ENCODE results near the gene NUFIP2. TPM values are rescaled to one million over a fixed set of nuclear protein-coding genes. Genes with fewer than 3 reads are reported as not detected.
"Not testable (repeated sequence)": the region's sequence is repeated elsewhere in the genome, so short reads cannot be mapped to it uniquely, and the experiment has no call there.

NUFIP2 gene
- total RNA-seq, 2 donors from 2014 or later = 14.2 to 19.7 TPM

DNA sequence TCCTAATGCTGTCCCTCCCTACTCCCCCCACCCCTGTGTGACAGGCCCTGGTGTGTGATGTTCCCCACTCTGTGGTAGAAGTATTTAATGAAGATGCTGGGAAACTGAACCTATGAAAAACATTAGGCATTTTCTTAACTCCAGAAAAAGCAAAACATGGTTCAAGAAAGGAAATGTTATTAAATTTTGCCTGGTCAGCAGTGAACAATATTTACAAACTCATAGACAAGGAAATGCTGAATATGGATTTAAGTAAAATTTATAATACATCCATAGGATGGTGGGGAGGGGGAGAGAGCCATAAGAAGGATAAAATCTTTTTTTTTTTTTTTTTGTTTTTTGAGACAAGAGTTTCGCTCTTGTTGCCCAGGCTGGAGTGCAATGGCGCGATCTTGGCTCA is 58.0 kb downstream of the NUFIP2 start:
- no peak overlapping the region for H3K27ac ChIP-seq
- WGBS, 2 donors = 93 to 98% methylated on average over 3 of the region's 3 CpGs
- no peaks in the 10 kb centered on the region for H3K36me3 ChIP-seq (replicated peaks in 1 of 2; ENCODE audit: insufficient read depth in 1 of 2, low read depth in 2 of 2)
- H3K4me3 ChIP-seq = no peak overlapping the region
- no peaks in the 10 kb centered on the region for H3K4me1 ChIP-seq
- TF ChIP-seq, protein P1, sequence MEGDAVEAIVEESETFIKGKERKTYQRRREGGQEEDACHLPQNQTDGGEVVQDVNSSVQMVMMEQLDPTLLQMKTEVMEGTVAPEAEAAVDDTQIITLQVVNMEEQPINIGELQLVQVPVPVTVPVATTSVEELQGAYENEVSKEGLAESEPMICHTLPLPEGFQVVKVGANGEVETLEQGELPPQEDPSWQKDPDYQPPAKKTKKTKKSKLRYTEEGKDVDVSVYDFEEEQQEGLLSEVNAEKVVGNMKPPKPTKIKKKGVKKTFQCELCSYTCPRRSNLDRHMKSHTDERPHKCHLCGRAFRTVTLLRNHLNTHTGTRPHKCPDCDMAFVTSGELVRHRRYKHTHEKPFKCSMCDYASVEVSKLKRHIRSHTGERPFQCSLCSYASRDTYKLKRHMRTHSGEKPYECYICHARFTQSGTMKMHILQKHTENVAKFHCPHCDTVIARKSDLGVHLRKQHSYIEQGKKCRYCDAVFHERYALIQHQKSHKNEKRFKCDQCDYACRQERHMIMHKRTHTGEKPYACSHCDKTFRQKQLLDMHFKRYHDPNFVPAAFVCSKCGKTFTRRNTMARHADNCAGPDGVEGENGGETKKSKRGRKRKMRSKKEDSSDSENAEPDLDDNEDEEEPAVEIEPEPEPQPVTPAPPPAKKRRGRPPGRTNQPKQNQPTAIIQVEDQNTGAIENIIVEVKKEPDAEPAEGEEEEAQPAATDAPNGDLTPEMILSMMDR (IDR thresholded peaks at IDR 0.05) = no peak
- no peak for TF ChIP-seq POLR2A (IDR thresholded peaks at IDR 0.05)
- no peaks in the 10 kb centered on the region for H3K9me3 ChIP-seq
- ATAC-seq (no peak), DNase-seq (no peak)
- H3K27me3 ChIP-seq = no peaks in the 10 kb centered on the region
- intact Hi-C loops (cut with DNase I) = loop anchor here (10.0 kb wide), 1 partner anchor 251 kb away; no protein-coding TSS in a partner anchor

DNA sequence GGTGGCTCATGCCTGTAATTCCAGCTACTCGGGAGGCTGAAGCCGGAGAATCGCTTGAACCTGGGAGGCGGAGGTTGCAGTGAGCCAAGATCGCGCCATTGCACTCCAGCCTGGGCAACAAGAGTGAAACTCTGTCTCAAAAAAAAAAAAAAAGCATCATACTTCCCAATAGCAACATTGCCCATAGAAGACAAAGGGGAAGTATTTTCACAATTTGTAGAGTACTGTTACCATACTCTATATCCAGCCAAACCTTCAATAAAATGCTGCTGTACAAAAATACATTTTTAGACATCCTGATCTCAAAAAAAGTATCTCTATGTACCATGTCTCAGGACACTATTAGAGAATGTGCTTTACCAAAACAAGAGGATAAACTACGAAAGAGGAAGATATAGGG is 59.0 kb downstream of the NUFIP2 start:
- H3K27ac ChIP-seq; H3K27me3 ChIP-seq; ATAC-seq; H3K9me3 ChIP-seq; H3K4me1 ChIP-seq; H3K36me3 ChIP-seq (replicated peaks in 1 of 2; ENCODE audit: insufficient read depth in 1 of 2, low read depth in 2 of 2); DNase-seq; H3K4me3 ChIP-seq: not testable (repeated sequence)
- intact Hi-C loops (cut with DNase I) = loop anchor here (10.0 kb wide), 1 partner anchor 250 kb away; no protein-coding TSS in a partner anchor
- WGBS, 2 donors = 80 to 95% methylated on average over 6 to 7 of the region's 7 CpGs

DNA sequence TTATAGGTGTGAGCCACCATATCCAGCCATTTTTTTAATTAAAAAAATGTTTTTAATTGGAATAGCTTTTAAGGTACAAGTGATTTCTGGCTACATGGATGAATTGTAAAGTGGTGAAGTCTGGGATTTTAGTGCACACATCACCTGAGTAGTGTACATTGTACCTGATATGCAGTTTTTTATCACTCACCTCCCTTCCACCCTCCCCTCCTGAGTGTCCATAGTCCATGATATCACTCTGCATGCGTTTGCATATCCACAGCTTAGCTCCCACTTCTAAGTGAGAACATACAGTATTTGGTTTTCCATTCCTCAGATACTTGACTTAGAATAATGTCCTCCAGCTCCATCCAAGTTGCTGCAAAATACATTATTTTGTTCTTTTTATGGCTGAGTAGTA is 60.6 kb downstream of the NUFIP2 start:
- TF ChIP-seq, protein P1 (IDR thresholded peaks at IDR 0.05) = no peak
- TF ChIP-seq POLR2A (IDR thresholded peaks at IDR 0.05) = no peak
- WGBS, 2 donors = 53 to 68% methylated on average over 1 of the region's 1 CpG
- Histone ChIP-seq H3K27me3 (no peaks in the 10 kb centered on the region), H3K36me3 (replicated peaks in 1 of 2; ENCODE audit: insufficient read depth in 1 of 2, low read depth in 2 of 2) (no peaks in the 10 kb centered on the region), H3K4me1 (no peaks in the 10 kb centered on the region), H3K4me3 (no peak overlapping the region), H3K9me3 (no peaks in the 10 kb centered on the region), H3K27ac (no peak overlapping the region)
- ATAC-seq (no peak), DNase-seq (no peak)
- intact Hi-C loops (cut with DNase I) = loop anchor here (10.0 kb wide), 1 partner anchor 248 kb away; no protein-coding TSS in a partner anchor

DNA sequence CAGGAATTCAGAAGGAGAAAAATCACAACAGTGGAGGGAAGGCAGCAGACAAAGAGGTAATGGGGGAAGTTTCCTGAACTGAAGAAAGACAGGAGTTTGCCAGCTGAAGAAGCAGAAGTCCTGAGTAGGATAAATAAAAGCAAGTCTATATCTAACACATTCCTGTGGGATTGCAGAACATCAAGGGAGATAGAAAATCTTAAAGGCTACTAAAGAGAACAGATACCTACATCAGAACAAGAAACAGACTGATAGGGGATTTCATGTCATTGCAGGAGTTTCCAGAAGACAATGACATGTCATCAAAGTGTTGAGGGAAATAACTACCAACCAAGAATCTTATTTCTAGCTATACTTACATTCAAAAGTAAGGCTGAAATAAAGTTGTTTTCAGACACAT is 68.6 kb downstream of the NUFIP2 start:
- ATAC-seq (no peak), DNase-seq (no peak)
- TF ChIP-seq POLR2A (IDR thresholded peaks at IDR 0.05) = no peak
- TF ChIP-seq, protein P1 (IDR thresholded peaks at IDR 0.05) = no peak
- H3K27me3 ChIP-seq = no peaks in the 10 kb centered on the region
- no peak overlapping the region for H3K4me3 ChIP-seq
- H3K9me3 ChIP-seq = no peaks in the 10 kb centered on the region
- no peaks in the 10 kb centered on the region for H3K36me3 ChIP-seq (replicated peaks in 1 of 2; ENCODE audit: insufficient read depth in 1 of 2, low read depth in 2 of 2)
- no peak overlapping the region for H3K27ac ChIP-seq
- intact Hi-C loops (cut with DNase I) = no loop called here
- no peaks in the 10 kb centered on the region for H3K4me1 ChIP-seq

DNA sequence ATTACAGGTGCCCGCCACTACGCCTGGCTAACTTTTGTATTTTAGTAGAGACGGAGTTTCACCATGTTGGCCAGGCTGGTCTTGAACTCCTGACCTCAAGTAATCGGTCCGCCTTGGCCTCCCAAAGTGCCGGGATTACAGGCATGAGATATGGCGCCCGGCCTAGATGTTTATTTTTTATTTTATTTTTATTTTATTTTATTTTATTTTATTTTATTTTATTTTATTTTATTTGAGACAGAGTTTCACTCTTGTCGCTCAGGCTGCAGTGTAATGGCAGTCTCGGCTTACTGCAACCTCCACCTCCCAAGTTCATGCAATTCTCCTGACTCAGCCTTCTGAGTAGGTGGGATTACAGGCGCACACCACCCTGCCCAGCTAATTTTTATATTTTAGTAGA is 72.6 kb downstream of the NUFIP2 start:
- DNase-seq; H3K9me3 ChIP-seq; ATAC-seq; intact Hi-C loops (cut with DNase I); H3K27me3 ChIP-seq; H3K4me3 ChIP-seq; H3K4me1 ChIP-seq; H3K36me3 ChIP-seq (replicated peaks in 1 of 2; ENCODE audit: insufficient read depth in 1 of 2, low read depth in 2 of 2); H3K27ac ChIP-seq: not testable (repeated sequence)
- 89 to 93% methylated on average over 11 of the region's 11 CpGs for WGBS, 2 donors

DNA sequence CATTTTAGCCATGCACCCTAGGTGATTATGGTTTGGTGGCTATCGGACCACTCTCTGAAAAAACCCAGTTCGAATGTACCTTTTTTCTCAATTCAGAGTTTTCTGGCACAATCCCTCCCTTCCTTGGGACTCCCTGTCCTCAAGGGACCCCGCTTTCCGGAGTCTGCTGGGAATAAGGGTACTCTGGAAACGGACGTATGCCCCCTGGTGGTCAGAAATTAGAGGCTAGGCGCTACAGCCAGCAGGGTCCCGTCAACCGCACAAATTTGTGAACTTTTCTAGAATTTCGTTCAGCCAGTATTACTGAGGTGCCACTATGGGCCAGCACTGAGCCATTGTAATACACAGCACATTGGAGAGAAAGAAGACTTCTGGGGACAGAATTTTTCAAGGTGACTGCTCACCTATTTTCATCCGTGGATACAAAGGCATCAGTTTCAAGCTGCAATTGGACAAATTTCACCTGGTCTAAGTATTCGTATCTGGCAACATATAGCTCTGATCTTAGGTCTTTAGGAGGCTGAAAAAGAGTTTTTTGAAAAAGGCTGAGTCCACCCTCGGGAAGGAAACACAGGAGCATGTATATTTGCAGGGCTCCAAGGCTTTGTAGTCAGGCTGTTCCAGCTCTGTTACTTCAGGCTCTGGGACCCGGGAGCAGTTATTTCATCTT is 74.4 kb downstream of the NUFIP2 start:
- WGBS, 2 donors = 4 to 10% methylated on average over 14 of the region's 14 CpGs
- ATAC-seq = peak; percentile 96
- TF ChIP-seq, protein P1 (IDR thresholded peaks at IDR 0.05) = peak; percentile 86 to 97 (median 92)
- no peak for TF ChIP-seq POLR2A (IDR thresholded peaks at IDR 0.05)
- Histone ChIP-seq H3K4me3 (no peak overlapping the region), H3K9me3 (no peaks in the 10 kb centered on the region), H3K36me3 (replicated peaks in 1 of 2; ENCODE audit: insufficient read depth in 1 of 2, low read depth in 2 of 2) (no peaks in the 10 kb centered on the region), H3K27me3 (no peaks in the 10 kb centered on the region), H3K4me1 (peaks cover 8% of the 10 kb centered on the region), H3K27ac (no peak overlapping the region)
- intact Hi-C loops (cut with DNase I) = loop anchor here (5.0 kb wide), 1 partner anchor 67 kb away; no protein-coding TSS in a partner anchor
- DNase-seq = peak; percentile 79 to 85 (median 82)
